NCI-H146 treated with DMSO at 0.1 percent for 48 hours (cell line): Measurements from ENCODE around the gene MYB.
"Not testable (repeated sequence)": the region's sequence is repeated elsewhere in the genome, so short reads cannot be mapped to it uniquely, and the experiment has no call there.

Experiments used
- DNase-seq: peaks from one replicate; lab custom pipeline; 2025; ENCODE audit not compliant: unreplicated experiment; lab: John Stamatoyannopoulos, UW

The MYB gene

GRCh38 chr6:135180542-135181332 is at the start of gene MYB:
TSS of gene MYB (plus strand) at chr6:135181308. CDS start at chr6:135181514, 206 bp downstream.
- DNase-seq: peak; percentile 91

GRCh38 chr6:135132776-135133175 is 48.3 kb upstream of the MYB start:
- no peak for DNase-seq

GRCh38 chr6:135135835-135136234 is 45.3 kb upstream of the MYB start:
- DNase-seq: no peak

- no peak for DNase-seq
Measured at GRCh38 chr6:135137826-135138225, 43.3 kb upstream of the MYB start.

GRCh38 chr6:135141182-135141581 is 39.9 kb upstream of the MYB start:
- no peak for DNase-seq

- no peak for DNase-seq
Measured at GRCh38 chr6:135141728-135142127, 39.4 kb upstream of the MYB start.

GRCh38 chr6:135142232-135142631 is 38.9 kb upstream of the MYB start:
- DNase-seq: not testable (repeated sequence)

GRCh38 chr6:135144673-135145062 is 36.4 kb upstream of the MYB start:
- DNase-seq: no peak

GRCh38 chr6:135145063-135145800 is 35.9 kb upstream of the MYB start:
- peak; percentile 16 for DNase-seq

GRCh38 chr6:135146162-135146934 is 34.8 kb upstream of the MYB start:
- DNase-seq: no peak

- DNase-seq: no peak
Measured at GRCh38 chr6:135147637-135148592, 33.2 kb upstream of the MYB start.

GRCh38 chr6:135148889-135149288 is 32.2 kb upstream of the MYB start:
- no peak for DNase-seq

GRCh38 chr6:135149376-135149775 is 31.7 kb upstream of the MYB start:
- no peak for DNase-seq

GRCh38 chr6:135150481-135150880 is 30.6 kb upstream of the MYB start:
- not testable (repeated sequence) for DNase-seq

GRCh38 chr6:135154125-135154524 is 27.0 kb upstream of the MYB start:
- DNase-seq: not testable (repeated sequence)

- no peak for DNase-seq
Measured at GRCh38 chr6:135158397-135158796, 22.7 kb upstream of the MYB start.

GRCh38 chr6:135159531-135159930 is 21.6 kb upstream of the MYB start:
- DNase-seq: no peak

- DNase-seq: no peak
Measured at GRCh38 chr6:135161411-135162395, 19.4 kb upstream of the MYB start.
